H9 (cell line): ENCODE measurements around the gene VTCN1. TPM values are rescaled to one million over a fixed set of nuclear protein-coding genes. Genes with fewer than 3 reads are reported as not detected.

Experiments
- DNase-seq: peaks from one replicate; pipeline ENCODE4 v3.0.0-alpha.2; 2017
- H2AFZ ChIP-seq: one replicate; pipeline ENCODE4 v1.6.1; 2013; ENCODE audit warnings: mild to moderate bottlenecking, low read length, control low read depth, moderate library complexity
- H2AK5ac ChIP-seq: 2 replicates; pipeline ENCODE4 v1.6.1; 2013; ENCODE audit warnings: low read length, control low read depth, mixed read lengths; ENCODE audit not compliant: insufficient read length
- H2BK120ac ChIP-seq: one replicate; pipeline ENCODE4 v1.6.1; 2013; ENCODE audit warnings: low read depth, mild to moderate bottlenecking, low read length, control low read depth, inconsistent platforms; ENCODE audit not compliant: poor library complexity, severe bottlenecking
- H2BK12ac ChIP-seq: 2 replicates; pipeline ENCODE4 v1.6.1; 2013; ENCODE audit warnings: low read length, control low read depth, mixed read lengths, low read depth; ENCODE audit not compliant: insufficient read length
- H2BK15ac ChIP-seq: 2 replicates; pipeline ENCODE4 v1.6.1; 2013; ENCODE audit warnings: low read depth, low read length, control low read depth
- H2BK20ac ChIP-seq: one replicate; pipeline ENCODE4 v1.6.1; 2013; ENCODE audit warnings: low read depth, mild to moderate bottlenecking, low read length, control low read depth, inconsistent platforms; ENCODE audit not compliant: poor library complexity, severe bottlenecking
- H2BK5ac ChIP-seq: 2 replicates; pipeline ENCODE4 v1.6.1; 2013; ENCODE audit warnings: low read length, control low read depth, mixed read lengths; ENCODE audit not compliant: insufficient read length
- H3K14ac ChIP-seq: 2 replicates; pipeline ENCODE4 v1.6.1; 2013; ENCODE audit warnings: low read length, control low read depth; ENCODE audit not compliant: insufficient read depth
- H3K18ac ChIP-seq: 2 replicates; pipeline ENCODE4 v1.6.1; 2013; ENCODE audit warnings: low read depth, mild to moderate bottlenecking, mixed read lengths, low read length, control low read depth; ENCODE audit not compliant: insufficient read length
- H3K23ac ChIP-seq: 2 replicates; pipeline ENCODE4 v1.6.1; 2013; ENCODE audit warnings: low read length, control low read depth, mixed read lengths, low read depth; ENCODE audit not compliant: insufficient read length
- H3K23me2 ChIP-seq: 2 replicates; pipeline ENCODE4 v1.6.1; 2013; ENCODE audit warnings: low read depth, mild to moderate bottlenecking, mixed read lengths, low read length, control low read depth; ENCODE audit not compliant: insufficient read length, poor library complexity, severe bottlenecking
- H3K27ac ChIP-seq: 2 replicates; pipeline ENCODE4 v1.5.1; 2013; ENCODE audit warnings: low read length, control low read depth, mixed read lengths, low read depth; ENCODE audit not compliant: insufficient read length
- H3K27me3 ChIP-seq: 2 replicates; pipeline ENCODE4 v1.6.1; 2013; ENCODE audit warnings: low read length, control low read depth, inconsistent platforms; ENCODE audit not compliant: insufficient read depth
- H3K4ac ChIP-seq: 2 replicates; pipeline ENCODE4 v1.6.1; 2013; ENCODE audit warnings: low read depth, mild to moderate bottlenecking, control low read depth, inconsistent platforms, low read length, moderate library complexity
- H3K4me1 ChIP-seq: 2 replicates; pipeline ENCODE4 v1.6.1; 2013; ENCODE audit warnings: low read length, control low read depth, inconsistent platforms; ENCODE audit not compliant: insufficient read depth
- H3K4me2 ChIP-seq: 2 replicates; pipeline ENCODE4 v1.6.1; 2013; ENCODE audit warnings: low read length, control low read depth, mixed read lengths; ENCODE audit not compliant: insufficient read length, insufficient read depth
- H3K56ac ChIP-seq: 2 replicates; pipeline ENCODE4 v1.6.1; 2013; ENCODE audit warnings: low read depth, mild to moderate bottlenecking, mixed read lengths, low read length, control low read depth; ENCODE audit not compliant: insufficient read length
- H3K79me1 ChIP-seq: 2 replicates; pipeline ENCODE4 v1.6.1; 2013; ENCODE audit warnings: low read depth, mild to moderate bottlenecking, moderate library complexity, low read length, control low read depth, inconsistent platforms; ENCODE audit not compliant: insufficient read depth, poor library complexity, severe bottlenecking
- H3K79me2 ChIP-seq: 2 replicates; pipeline ENCODE4 v1.6.1; 2013; ENCODE audit warnings: low read length, control low read depth, inconsistent platforms; ENCODE audit not compliant: insufficient read depth
- H3K9ac ChIP-seq: 2 replicates; pipeline ENCODE4 v1.6.1; 2013; ENCODE audit warnings: low read length, control low read depth, mixed read lengths; ENCODE audit not compliant: insufficient read length; ENCODE audit errors: extremely low read depth
- H3K9me3 ChIP-seq: one replicate; pipeline ENCODE4 v1.6.1; 2013; ENCODE audit warnings: low read depth, low read length, inconsistent platforms; ENCODE audit not compliant: control insufficient read depth
- H3T11ph ChIP-seq: one replicate; pipeline ENCODE4 v1.6.1; 2013; ENCODE audit warnings: mild to moderate bottlenecking, low read length, control low read depth, inconsistent platforms
- H4K20me1 ChIP-seq: one replicate; pipeline ENCODE4 v1.6.1; 2013; ENCODE audit not compliant: control insufficient read depth, insufficient read length, insufficient read depth
- H4K5ac ChIP-seq: 2 replicates; pipeline ENCODE4 v1.6.1; 2013; ENCODE audit warnings: low read depth, mild to moderate bottlenecking, mixed read lengths, low read length, control low read depth; ENCODE audit not compliant: insufficient read length
- H4K8ac ChIP-seq: replicated peaks from 2 replicates; pipeline ENCODE4 v1.6.1; 2013; ENCODE audit warnings: low read length, control low read depth, mixed read lengths, low read depth; ENCODE audit not compliant: insufficient read length
- H4K91ac ChIP-seq: 2 replicates; pipeline ENCODE4 v1.6.1; 2013; ENCODE audit warnings: low read depth, mild to moderate bottlenecking, moderate library complexity, mixed read lengths, low read length, control low read depth; ENCODE audit not compliant: insufficient read length
- H3K27ac Mint-ChIP-seq, 3 experiments: 2 replicates in 2 of 3; 3 replicates in 1 of 3; pipeline ENCODE4 v1.8.0; 2020 to 2021; ENCODE audit warnings: mixed read lengths in 3 of 3, mild to moderate bottlenecking in 1 of 3, moderate library complexity in 1 of 3
- H3K27me3 Mint-ChIP-seq: 2 replicates; pipeline ENCODE4 v1.8.0; 2021; ENCODE audit warnings: low read depth, mild to moderate bottlenecking, moderate library complexity, mixed read lengths
- H3K36me3 Mint-ChIP-seq, 3 experiments: 2 replicates in 2 of 3; 3 replicates in 1 of 3; pipeline ENCODE4 v1.8.0; 2020 to 2021; ENCODE audit warnings: low read depth in 3 of 3, mixed read lengths in 3 of 3; ENCODE audit not compliant: insufficient read depth in 1 of 3
- H3K4me1 Mint-ChIP-seq, 2 experiments: 2 replicates each; pipeline ENCODE4 v1.8.0; 2020; ENCODE audit warnings: mixed read lengths in 2 of 2
- H3K4me3 Mint-ChIP-seq, 2 experiments: 2 replicates in 1 of 2; 3 replicates in 1 of 2; pipeline ENCODE4 v1.8.0; 2020 to 2021; ENCODE audit warnings: mild to moderate bottlenecking in 2 of 2, mixed read lengths in 2 of 2, moderate library complexity in 1 of 2
- H3K9me3 Mint-ChIP-seq, 2 experiments: 2 replicates in 1 of 2; 3 replicates in 1 of 2; pipeline ENCODE4 v1.8.0; 2020; ENCODE audit warnings: mild to moderate bottlenecking in 2 of 2, mixed read lengths in 2 of 2, moderate library complexity in 1 of 2
- CTCF ChIP-seq: fragments of 200-600 bp; sonication (generic); conservative IDR thresholded peaks from 3 replicates; pipeline ENCODE4 v1.8.0; 2021; ENCODE audit warnings: antibody characterized with exemption, mild to moderate bottlenecking
- WGBS: extraction: QIAGEN DNeasy Blood & Tissue Kit; methylation state at CpG from one replicate; pipeline ENCODE4 v1.1.7; 2013; ENCODE audit warnings: missing lambda C conversion rate, low lambda C conversion rate, mixed read lengths; ENCODE audit not compliant: insufficient read length; ENCODE audit errors: extremely low coverage; 5-methylcytosine and 5-hydroxymethylcytosine counted together
- total RNA-seq: library from RNA; stranded (reverse); gene quantifications from 2 replicates; pipeline ENCODE4 v1.2.1, GENCODE V29; 2021

Gene VTCN1
- total RNA-seq, 1 experiment from 2014 or later: 0.33 TPM

DNA sequence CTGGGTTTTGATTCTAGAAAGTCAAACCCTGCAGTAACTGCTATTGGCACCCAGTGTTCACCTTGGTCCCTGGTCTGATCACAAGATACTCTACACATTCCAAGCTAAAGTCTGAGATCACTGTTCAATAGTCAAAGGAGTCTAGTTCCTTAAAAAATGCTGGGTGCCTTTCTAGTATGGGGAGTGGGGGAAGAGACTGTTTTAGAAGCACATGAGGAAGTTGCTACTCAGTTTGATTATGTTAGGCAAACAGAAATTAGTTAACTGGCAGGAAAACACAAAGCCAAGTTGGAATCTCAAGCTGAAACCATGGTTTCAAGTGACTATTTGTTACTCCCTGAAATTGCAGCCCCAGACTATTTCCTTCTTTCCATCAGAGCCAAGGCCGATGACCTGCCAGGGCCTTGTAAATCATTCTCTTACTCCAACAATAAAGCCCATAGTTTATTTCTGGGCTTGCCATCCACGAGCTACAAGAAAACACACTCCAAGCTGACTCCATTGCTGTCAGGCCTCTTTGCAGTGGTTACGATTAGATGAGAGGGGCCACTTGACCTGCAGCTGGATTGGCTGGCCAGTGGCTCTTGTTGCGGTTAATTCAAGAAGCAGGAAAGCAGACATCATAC, 21.1 kb upstream of the VTCN1 start:
- Histone ChIP-seq H3K79me1 (no peaks in the 10 kb centered on the region), H4K91ac (no peak overlapping the region), H3K9me3 (no peaks in the 10 kb centered on the region), H3K9ac (no peak overlapping the region), H3K14ac (no peak overlapping the region), H2AFZ (no peak overlapping the region), H2BK12ac (no peak overlapping the region), H3K56ac (no peak overlapping the region), H4K8ac (no peak overlapping the region), H3K23me2 (no peaks in the 10 kb centered on the region), H3K27ac (no peak overlapping the region), H3K79me2 (no peaks in the 10 kb centered on the region), H2BK20ac (no peak overlapping the region), H3K4me1 (peaks cover 2% of the 10 kb centered on the region; the same call in 1 of the 2 replicates), H3K4me2 (no peak overlapping the region), H3K27me3 (no peaks in the 10 kb centered on the region), H2BK15ac (no peak overlapping the region), H3K4ac (no peak overlapping the region), H3K18ac (no peak overlapping the region), H2BK5ac (no peak overlapping the region), H4K5ac (no peak overlapping the region), H3K23ac (no peak overlapping the region), H2AK5ac (no peak overlapping the region), H4K20me1 (no peaks in the 10 kb centered on the region), H3T11ph (no peak overlapping the region), H2BK120ac (no peak overlapping the region)
- no peak overlapping the region for H3K4me3 Mint-ChIP-seq
- no peak for DNase-seq
- no peaks in the 10 kb centered on the region; a peak in 1 of 7 replicates for H3K36me3 Mint-ChIP-seq
- no peaks in the 10 kb centered on the region for H3K4me1 Mint-ChIP-seq
- no peaks in the 10 kb centered on the region; a peak in 1 of 5 replicates for H3K9me3 Mint-ChIP-seq
- WGBS: no CpG with 5 or more reads among the region's 4 CpGs
- no peak for TF ChIP-seq CTCF
- H3K27me3 Mint-ChIP-seq: no peaks in the 10 kb centered on the region; the same call in 1 of the 2 replicates
- no peak overlapping the region for H3K27ac Mint-ChIP-seq
